HG02623 (cell line): Measurements from ENCODE around the gene PALLD.
A peak's percentile ranks its signal among the peaks of the same experiment; 100 is the strongest.
"Not testable (repeated sequence)": the region's sequence is repeated elsewhere in the genome, so short reads cannot be mapped to it uniquely, and the experiment has no call there.

ENCODE experiments used
- ATAC-seq: cut with Tn5 transposase; IDR thresholded peaks from one replicate; pipeline ENCODE4 v1.9.1; 2021; ENCODE audit warnings: moderate library complexity; ENCODE audit not compliant: unreplicated experiment

PALLD gene

GRCh38 chr4:168719725-168720124 lies 222.9 kb downstream of the PALLD start:
- ATAC-seq: no peak

- no peak for ATAC-seq
Measured at GRCh38 chr4:168720396-168720900, 223.6 kb downstream of the PALLD start.

GRCh38 chr4:168722391-168722790 lies 225.5 kb downstream of the PALLD start:
- ATAC-seq: no peak

- ATAC-seq: peak; percentile 37
Measured at GRCh38 chr4:168723020-168723419, 226.2 kb downstream of the PALLD start.

GRCh38 chr4:168723569-168723968 lies 226.7 kb downstream of the PALLD start:
- ATAC-seq: no peak

GRCh38 chr4:168724243-168724642 lies 227.4 kb downstream of the PALLD start:
- no peak for ATAC-seq

- no peak for ATAC-seq
Measured at GRCh38 chr4:168724686-168725411, 228.0 kb downstream of the PALLD start.

GRCh38 chr4:168725930-168726329 lies 229.1 kb downstream of the PALLD start:
- no peak for ATAC-seq

- not testable (repeated sequence) for ATAC-seq
Measured at GRCh38 chr4:168727181-168727580, 230.3 kb downstream of the PALLD start.

GRCh38 chr4:168731006-168731636 lies 234.3 kb downstream of the PALLD start:
- ATAC-seq: no peak

- no peak for ATAC-seq
Measured at GRCh38 chr4:168731706-168732414, 235.0 kb downstream of the PALLD start.

- ATAC-seq: no peak
Measured at GRCh38 chr4:168732714-168733113, 235.9 kb downstream of the PALLD start.

- no peak for ATAC-seq
Measured at GRCh38 chr4:168734703-168735678, 238.1 kb downstream of the PALLD start.

GRCh38 chr4:168735735-168736134 lies 238.9 kb downstream of the PALLD start:
- no peak for ATAC-seq

- ATAC-seq: no peak
Measured at GRCh38 chr4:168736860-168737805, 240.3 kb downstream of the PALLD start.

- no peak for ATAC-seq
Measured at GRCh38 chr4:168737806-168738172, 240.9 kb downstream of the PALLD start.

GRCh38 chr4:168739886-168740285 lies 243.0 kb downstream of the PALLD start:
- no peak for ATAC-seq

- no peak for ATAC-seq
Measured at GRCh38 chr4:168740691-168741090, 243.8 kb downstream of the PALLD start.
